Stimulated activated CD4-positive, alpha-beta T cell treated with anti-CD3 and anti-CD28 coated beads, Interleukin-1b, Interleukin-23, amount 100 ng/mL, for 4 hours (primary cell): ENCODE measurements around the gene CPOX.

ENCODE experiments used
- DNase-seq, 2 donors: peaks; one replicate each; pipeline ENCODE4 v3.0.0-alpha.2; 2020; ENCODE audit warnings: low read depth in 2 of 2

The CPOX gene

DNA sequence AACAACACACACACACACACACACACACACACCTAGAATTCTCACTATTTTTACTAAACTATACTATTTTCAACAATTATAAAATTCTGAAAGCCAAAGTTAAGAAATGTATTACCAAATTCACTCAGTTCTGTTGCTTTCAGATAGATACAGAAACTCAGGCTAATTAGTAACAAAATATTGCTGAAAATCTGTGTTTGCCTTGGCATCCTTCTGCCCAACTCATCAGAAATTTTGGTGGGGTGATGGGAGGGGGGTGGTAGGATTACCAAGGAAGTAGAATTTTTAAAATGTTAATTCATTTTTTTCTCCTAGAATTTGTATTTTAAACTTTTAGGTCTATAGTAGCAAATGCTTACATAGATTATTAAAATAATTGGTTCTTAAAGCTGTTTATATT is 2.7 kb upstream of the CPOX start:
- no peak for DNase-seq

DNA sequence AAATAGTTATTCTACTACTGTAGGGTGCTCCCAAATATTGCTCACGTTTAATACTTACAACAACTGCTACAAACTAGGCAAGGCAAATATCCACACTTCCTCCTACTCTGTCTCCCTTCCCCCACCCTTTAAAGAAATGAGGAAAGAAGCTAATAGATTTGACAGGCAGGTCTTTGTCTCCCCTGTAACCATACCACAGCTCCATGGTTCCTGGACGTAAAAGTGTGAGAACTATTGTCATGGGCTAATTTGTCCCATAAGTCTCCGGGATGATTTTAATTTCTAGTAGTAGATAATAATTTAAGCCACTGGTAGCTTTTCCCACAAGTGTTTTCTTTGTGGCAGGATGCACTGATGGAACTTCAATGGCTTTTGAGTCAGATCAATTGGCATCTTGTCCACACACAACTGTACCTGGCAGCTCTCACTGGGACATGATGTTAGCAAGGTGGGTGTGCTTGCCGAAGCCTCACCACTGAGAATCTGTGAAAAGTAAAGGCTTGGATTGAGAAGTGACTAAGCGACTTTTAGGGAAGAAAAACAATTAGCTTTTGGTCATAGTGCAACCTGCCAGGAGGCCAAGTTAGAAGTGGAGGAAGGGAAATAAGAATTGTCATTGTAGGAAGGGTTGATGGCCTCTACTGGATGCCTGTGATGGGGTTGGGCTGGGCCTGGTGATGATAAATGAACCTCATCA is 1.4 kb upstream of the CPOX start:
- no peak for DNase-seq

DNA sequence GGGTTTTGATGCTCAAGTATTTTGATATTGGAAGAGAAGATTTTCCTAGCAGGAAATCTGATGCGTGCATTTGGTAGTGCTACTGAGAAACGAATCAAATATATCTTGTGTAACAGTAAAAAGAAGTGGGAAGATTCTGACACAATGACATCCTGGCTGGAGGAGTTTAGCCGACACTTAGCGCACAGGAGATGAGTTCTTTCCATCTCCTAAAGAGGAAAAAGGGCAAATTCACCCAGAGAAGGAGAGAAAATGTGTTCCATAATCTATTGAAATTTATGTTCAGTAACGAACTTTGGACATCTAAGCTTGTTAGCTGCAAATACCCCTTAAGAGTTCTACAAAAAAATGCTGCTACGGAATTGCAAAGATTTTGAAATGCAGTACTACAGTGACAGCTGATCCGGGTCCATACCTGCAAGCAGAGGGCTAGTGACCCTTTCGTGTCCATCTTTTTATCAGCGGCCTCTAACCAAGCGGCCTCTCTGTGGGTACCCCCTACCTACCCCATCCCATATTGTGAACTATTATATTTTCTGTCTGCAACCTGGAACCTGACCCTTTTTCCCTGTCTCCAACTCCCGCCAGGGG is 971 bp downstream of the CPOX start:
- DNase-seq, result no peak

DNA sequence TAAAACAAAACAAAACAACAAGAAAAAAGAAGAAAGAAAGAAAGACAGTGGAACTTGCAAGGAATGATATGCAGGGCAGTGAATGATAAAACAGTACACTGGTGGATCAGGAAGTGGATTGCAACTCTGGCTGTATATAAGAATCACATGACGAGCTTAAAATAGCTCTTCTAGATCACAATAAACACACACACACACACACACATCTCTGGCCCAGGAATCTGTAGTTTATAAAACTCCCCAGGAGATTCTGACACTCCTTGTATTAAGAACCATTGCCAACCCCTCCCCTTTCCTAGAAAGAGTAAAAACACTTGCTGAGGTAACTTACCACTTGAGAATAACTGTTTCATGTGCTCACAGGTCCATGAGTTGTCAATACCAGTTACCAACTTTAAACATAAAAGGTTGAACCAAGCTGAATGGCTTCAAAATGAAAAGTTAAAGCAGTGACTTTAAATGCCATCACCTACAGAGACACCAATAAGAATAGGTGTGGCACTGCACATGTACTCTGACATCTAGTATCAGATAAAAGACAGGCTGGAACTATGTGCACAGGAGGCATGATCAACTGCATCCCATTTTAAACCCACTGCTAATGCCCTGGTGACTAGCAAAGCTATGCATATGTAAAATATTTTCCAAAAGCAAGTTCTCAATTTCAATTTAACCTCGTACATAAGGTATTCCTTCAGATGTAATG is 3.9 kb downstream of the CPOX start:
- no peak for DNase-seq

DNA sequence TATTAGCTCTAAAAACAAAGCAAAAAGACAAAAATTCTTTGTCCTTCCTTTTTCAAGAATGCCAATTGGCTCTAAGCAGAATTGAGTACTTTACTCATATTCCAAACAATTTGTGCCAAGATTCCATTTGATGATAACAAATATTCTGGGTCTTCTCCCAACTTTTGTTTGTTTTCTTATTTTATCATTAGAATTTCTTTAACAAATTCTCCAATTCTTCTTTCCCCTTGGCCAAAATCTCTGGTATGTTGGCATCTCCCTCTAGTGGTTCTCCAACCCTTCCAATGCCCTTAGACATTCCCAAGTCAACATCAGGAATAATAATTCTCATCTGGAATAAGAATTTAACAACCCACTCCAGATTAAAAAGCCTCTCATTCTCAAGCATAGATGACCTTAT is 5.3 kb downstream of the CPOX start:
- no peak for DNase-seq

DNA sequence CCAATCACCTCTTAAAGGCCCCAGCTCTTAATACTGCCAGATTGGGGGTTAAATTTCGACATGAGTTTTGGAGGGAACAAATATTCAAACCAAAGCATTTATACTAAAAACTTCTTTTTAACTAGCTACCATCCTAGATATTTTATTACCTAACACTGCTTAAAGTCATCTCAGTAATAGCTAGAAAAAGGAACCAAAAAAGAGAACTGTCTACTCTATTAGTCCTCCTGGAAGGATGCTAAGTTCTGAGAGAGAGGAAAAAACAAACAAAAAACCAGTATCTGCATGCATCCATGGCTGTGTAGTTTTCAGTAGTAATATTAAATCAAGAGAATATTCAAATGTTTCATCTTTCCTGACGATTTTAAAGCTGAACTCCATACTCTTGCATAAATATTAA is 5.8 kb downstream of the CPOX start:
- DNase-seq, result no peak

DNA sequence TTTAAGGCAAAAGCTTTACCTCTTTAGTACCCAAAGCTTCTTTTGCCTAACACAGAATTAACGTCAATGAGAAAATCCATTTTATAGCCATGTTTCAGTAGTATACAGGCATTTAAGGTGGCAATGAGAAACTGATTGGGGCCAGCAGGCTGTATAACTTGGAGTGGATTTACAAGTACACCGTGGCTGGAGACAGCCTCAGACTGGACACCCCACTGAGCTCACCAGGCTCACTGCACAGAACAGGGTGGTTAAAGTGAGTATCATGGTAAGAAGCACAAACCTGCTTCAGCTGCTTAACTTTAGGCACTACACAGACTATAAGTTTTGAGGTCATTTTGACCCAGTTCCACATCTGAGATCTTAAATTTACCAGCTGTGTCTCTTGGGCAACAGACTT is 8.9 kb downstream of the CPOX start:
- DNase-seq, result no peak

DNA sequence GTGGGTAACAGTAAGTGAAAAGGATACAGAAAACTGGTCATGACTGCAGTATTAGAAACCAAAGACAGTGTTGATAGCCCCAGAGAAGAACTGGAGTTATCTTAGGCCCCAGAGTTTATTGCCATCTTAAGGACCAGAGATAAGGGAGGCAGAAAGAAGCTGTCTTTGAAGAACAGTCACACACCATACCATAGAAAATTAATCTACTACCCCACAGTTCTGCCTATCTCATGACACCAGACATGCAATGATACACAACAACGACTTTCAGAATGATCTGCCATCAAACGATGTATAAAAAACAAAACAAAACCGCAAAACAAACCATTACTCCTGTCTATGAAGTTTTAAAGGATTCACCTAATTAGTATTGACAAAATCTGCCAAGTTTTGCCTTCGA is 9.6 kb downstream of the CPOX start:
- no peak for DNase-seq

DNA sequence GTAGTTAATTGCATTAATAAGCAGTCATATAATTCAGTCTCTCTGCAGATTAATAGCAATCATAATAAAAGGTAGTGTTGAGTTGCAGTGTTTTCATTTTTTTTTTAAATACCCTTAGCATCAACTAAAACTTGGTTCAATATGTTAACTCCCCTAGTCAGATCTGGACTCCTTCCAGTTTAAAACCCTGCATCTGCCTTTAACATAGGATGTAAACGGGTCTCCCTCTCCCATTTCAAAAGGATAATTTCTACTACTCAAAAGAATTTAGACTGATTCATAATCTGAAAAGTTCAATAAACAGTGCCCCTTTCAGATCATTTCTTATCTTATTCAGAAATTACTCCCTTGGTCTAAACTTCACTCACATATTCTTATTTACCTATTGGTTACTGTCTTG is 11.4 kb downstream of the CPOX start:
- DNase-seq, result no peak

DNA sequence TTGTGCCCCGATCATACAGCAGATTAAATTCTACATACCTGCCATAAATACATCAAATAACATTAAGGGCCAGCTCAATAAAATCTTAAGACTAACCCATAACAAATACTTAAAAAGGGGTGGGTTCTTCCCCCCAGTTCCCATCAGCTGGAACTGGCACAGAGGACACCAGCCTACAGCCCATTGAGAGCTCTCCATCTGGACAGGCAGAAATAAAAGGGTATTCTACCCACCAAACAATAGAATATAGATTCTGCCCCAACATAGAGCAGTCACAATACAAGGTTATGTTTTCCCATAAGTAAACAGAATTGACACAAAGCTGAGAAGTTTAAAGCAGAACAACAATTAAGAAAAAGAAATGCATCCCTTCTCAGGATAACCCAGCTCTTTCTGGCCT is 11.9 kb downstream of the CPOX start:
- no peak for DNase-seq

DNA sequence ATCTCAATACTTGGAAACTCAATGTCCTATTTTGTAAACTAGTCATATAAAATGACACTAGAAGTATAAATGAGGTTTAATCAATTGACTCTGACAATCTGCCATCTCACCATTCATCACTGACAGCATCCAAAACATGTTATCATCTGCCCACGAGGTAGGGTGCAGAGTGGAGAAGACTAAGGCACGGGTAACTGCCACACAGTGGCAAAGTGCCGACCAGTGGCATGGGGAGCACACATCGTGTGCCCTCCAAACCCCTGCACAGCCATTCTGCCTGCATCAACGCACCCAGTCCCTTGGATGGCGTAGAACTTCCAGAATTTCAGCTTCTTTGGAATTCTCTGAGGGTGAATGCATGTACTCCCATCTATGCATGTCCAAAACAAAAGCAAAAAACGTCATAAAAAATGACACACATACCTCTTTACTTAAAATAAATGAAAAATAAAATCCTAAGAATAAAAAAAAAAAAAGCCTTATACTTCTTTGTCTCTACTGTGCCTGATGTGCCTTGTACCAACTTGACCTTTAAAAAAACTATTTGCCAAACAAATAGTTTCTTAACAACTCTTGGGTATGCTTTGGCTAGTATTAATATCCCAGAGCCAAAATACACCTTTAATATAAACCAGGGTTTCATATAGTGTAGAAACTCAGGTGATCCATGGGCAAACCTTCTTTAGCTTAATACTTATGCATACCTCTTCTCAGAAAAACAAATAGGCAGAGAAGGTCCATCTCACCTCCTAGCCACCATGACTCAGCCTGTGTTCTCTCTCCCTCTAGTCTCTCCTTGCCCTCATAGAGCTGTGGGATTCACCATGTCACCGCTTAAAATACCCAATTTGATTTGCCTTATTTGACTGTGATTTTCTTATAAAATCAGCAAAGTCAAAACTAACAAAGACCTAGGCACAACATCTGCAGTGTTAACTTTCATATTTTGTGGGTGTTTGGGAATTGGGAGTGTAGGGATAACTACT is 12.7 kb downstream of the CPOX start:
- no peak for DNase-seq

DNA sequence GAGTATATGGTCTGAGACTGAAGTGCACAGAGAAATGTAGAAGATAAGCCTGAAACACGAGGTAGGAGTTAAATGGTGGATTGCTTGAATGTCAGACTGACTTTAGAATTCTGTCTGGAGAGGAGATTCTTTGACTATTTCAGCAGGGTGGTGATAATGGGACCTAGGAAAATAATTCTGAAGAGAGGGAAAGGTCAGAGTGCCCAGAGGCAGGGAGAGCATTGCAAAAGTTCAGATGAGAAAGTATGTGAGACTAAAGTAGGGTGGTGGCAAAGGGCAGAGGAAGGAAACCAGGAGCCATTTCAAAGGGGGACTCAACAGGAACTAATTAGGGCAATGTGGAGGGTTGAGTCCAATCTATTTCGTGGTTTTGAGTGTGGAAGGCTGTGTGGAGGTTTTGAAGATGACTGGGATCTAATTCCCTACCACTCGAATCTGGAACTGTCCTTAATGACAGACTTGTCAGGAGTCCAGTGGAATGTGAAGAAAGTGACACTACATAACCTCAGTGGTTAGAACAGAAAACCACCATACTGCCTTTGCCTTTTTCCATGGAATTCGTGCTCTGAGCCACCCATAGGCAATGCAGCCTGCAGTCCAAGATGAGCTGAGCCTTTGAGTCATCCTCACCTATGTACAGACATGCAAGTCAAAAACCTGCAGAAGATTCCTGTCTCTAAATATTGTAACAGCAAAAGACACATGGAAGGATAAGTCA is 16.1 kb downstream of the CPOX start:
- no peak for DNase-seq

DNA sequence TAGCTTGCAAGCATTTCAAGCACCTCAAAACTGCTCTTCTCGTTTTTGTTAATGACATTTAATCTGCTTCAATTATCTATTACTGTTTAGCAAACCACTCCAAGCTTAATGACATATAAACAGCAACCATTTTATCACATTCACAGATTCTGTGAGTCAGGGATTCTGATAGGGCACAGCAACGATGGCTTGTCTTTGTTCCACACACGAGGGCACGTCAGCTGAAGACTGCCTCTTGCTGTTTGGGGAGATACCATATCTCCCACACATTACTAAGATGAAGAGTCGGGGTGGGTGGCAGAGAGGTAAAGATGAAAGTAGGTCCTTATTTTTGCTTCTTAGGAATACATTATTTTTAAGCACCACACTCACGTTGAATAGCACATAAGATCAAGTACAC is 19.3 kb downstream of the CPOX start:
- DNase-seq, result no peak

DNA sequence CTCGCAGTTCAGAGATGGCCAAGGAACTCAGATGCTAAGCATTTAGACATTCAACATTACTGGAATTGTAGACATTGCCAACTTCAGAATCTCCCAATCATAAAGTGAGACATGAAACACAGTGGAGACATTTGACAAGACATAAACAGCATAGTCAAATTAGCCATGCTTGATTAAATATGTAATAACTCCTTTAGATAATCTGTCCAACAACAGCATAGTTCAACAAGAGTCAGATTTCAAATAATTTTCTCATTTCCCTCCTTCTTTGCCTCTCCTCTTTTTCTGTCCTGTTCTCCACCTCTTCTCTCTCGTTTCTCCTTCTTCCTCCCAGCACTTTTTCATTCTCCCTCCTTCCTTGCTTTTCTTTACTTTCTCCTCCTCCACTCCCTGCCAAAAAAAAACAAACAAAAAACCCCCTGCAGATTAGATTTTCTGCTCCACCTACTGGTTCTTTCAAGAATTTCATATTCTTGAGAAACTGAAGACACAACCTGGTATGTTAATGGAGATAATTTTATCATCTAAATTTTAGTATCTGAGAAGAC is 20.2 kb downstream of the CPOX start:
- DNase-seq, result no peak

DNA sequence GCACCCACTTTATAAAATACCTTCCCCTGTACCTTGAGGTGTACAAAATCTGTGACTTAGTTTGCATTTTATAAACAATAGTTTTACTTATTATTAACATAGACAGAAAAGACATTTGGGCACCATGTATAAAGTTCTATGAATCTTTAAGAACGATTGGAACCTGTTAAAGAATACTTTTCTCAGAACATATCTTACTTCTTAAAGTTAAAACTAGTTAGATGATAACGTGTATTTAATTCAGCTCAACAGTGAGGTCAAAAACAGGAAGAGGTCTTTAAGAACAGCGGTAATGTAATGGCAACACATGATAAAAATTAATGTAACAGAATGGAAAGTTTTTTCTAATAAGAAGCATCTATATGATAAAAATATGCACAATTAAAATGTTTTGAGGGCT is 25.0 kb downstream of the CPOX start:
- DNase-seq, result no peak

DNA sequence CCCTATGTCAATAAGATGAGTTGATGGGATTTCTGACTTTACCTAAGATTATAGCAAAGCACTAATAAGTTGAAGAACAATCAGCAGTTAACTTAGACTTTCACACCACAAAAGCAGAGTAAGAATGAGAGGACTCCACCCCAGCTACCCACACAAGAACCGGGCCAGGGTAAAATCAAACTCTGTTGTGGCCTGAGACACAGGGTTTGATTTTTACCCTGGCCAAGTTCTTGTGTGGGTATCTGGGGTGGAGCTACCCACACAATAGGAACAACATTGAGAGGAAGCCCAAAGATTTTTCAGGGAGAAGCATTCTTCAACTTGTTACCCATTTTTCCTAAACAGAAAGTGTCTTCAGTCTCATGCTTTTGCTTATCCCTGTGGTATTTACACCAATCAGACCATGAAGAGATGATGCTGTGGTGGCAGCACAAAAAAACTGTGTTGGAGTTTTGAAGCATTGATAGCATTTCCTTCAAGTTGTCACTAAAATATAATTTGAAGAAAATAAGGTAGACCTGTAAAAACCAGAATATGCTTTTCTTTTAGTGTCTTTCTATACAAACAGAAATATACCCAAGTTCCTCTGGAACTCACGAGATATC is 25.6 kb downstream of the CPOX start:
- DNase-seq, result no peak

DNA sequence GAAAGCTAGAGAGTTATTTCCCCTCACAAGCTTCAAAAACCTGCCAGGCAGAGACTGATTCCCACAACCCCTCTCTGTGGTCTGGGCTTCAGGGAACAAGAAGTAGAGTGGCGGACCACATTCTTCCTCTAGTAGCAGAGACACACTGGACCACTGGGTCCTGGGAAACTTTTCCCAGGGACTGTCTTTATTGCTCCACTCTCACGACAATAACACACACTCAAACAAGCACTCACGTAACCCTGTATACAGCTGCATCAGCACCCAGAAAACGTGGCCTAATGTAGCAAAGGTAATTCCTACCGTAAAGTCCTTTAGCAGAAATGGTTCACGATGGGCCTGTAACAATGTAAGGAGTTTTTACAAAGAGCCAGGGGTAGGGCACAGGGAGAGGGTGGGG is 27.6 kb downstream of the CPOX start:
- no peak for DNase-seq

DNA sequence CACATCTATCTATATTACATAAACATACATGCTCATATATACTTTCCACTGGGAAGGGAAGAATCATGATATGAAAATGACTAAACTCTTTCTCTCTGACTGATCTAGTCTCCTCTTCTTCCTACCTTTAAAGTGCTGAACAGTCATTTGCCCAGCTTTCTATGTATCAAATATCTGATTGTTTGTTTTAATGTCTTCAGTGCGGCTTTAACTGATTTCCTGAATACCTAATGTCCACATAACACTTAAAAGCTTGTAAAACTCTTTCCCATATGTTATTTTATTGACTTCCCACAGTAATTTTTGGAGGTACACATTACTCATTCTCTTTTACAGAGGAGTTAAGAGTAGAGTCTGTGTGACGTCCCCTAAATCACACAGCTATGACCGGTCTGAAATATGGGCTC is 28.2 kb downstream of the CPOX start:
- DNase-seq, result no peak

DNA sequence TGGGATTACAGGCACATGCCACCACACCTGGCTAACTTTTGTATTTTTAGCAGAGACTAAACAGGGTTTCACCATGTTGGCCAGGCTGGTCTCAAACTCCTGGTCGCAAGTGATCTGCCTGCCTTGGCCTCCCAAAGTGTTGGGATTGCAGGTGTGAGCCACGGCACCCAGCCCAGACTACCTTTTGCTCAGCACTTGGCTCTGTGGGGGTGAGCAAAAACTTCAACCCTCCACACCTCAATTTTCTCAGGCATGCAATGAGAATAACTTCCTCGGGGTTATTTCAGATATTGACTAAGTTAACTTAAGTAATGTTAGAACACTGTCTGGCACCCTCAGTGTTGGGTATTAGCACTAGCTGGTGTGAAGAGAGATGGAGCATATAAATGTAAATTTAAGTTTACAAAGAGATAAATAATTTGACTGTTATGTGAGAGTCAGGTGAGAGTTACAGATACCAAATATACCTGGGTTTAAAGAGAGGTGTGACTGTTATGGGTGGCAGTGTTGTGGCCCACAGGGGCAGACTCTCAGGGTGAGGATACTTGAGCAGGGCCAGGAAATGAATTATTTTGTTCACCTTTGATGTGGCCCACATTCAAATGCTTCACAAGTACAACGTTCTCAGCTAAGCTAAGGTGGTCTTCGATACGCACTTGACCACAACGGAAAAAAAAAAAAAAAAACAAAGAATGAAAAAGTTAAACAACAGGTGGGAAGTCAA is 29.0 kb downstream of the CPOX start:
- DNase-seq, result no peak

DNA sequence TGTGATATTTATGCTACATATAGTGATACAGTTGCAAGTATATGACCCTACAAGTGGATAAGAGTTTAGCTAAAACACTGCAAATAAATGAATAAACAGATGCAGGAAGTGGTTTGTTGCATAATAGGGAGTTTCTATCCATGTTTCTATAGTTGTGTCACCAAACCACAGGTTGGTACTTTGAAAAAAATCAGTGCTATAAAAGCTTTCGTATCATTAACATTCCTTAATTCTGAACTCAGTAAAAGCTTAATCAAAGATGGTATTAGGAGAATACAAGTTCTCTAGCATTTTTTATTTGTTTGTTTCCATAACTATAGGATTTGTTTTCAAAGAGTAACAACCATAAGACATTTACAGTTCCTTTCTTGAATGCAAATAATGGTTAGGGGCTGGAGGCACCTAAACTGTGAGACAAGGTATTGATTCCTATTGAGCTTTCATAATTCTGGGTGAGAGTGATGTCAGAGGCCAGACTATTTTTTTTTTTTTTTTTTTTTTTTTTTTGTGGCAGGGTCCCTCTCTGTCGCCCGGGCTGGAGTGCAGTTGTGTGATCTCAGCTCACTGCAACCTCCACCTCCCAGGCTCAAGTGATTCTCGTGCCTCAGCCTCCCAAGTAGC is 29.6 kb downstream of the CPOX start:
- DNase-seq, result no peak
